Measurements from ENCODE around the gene SDHB. TPM values are rescaled to one million over a fixed set of nuclear protein-coding genes. Genes with fewer than 3 reads are reported as not detected.

SDHB gene
- total RNA-seq, 1 donor from 2014 or later: 61.2 TPM

GRCh38 chr1:17089506-17089905 is 35.7 kb upstream of the SDHB start:
- Histone ChIP-seq H3K27me3 (no peaks in the 10 kb centered on the region), H3K79me2 (ENCODE audit: low read depth) (no peaks in the 10 kb centered on the region), H3F3A (ENCODE audit: low read depth) (no peaks in the 10 kb centered on the region), H2AFZ (replicated peaks) (no peak overlapping the region), H3K4me2 (no peak overlapping the region), H3K36me3 (no peaks in the 10 kb centered on the region), H3K27ac (no peak overlapping the region), H4K20me1 (ENCODE audit: low read depth) (no peaks in the 10 kb centered on the region), H3K4me1 (no peaks in the 10 kb centered on the region), H3K9ac (no peak overlapping the region), H3K9me3 (ENCODE audit: low read depth) (no peaks in the 10 kb centered on the region), H3K4me3 (no peak overlapping the region)
- no peak overlapping the region for H3K27ac Mint-ChIP-seq
- H3K4me1 Mint-ChIP-seq: peaks cover 11% of the 10 kb centered on the region
- no peaks in the 10 kb centered on the region for H3K9me3 Mint-ChIP-seq
- H3K36me3 Mint-ChIP-seq: no peaks in the 10 kb centered on the region
- TF ChIP-seq CTCF (IDR thresholded peaks at IDR 0.05) (no peak), EZH2 (IDR thresholded peaks at IDR 0.05) (no peak), EZH2phosphoT487 (IDR thresholded peaks at IDR 0.05) (no peak)
- DNase-seq (ENCODE audit: low spot score): no peak
- H3K4me3 Mint-ChIP-seq: no peak overlapping the region
- peaks cover 17% of the 10 kb centered on the region for H3K27me3 Mint-ChIP-seq (ENCODE audit: insufficient read depth, low read depth)

GRCh38 chr1:17086751-17087150 is 32.9 kb upstream of the SDHB start:
- no peak overlapping the region for H3K27ac ChIP-seq

GRCh38 chr1:17084787-17085186 is 31.0 kb upstream of the SDHB start:
- no peaks in the 10 kb centered on the region for H3K36me3 Mint-ChIP-seq
- H3K4me3 Mint-ChIP-seq: no peak overlapping the region
- no peaks in the 10 kb centered on the region for H3F3A ChIP-seq (ENCODE audit: low read depth)
- H3K27ac Mint-ChIP-seq: no peak overlapping the region
- H3K4me3 ChIP-seq: no peak overlapping the region
- no peaks in the 10 kb centered on the region for H3K9me3 ChIP-seq (ENCODE audit: low read depth)
- no peaks in the 10 kb centered on the region for H3K9me3 Mint-ChIP-seq
- no peak overlapping the region for H2AFZ ChIP-seq (replicated peaks)
- H3K79me2 ChIP-seq (ENCODE audit: low read depth): no peaks in the 10 kb centered on the region
- no peak for TF ChIP-seq EZH2 (IDR thresholded peaks at IDR 0.05)
- TF ChIP-seq CTCF (IDR thresholded peaks at IDR 0.05): no peak
- TF ChIP-seq EZH2phosphoT487 (IDR thresholded peaks at IDR 0.05): no peak
- no peak overlapping the region for H3K9ac ChIP-seq
- H4K20me1 ChIP-seq (ENCODE audit: low read depth): no peaks in the 10 kb centered on the region
- H3K27ac ChIP-seq: no peak overlapping the region
- H3K36me3 ChIP-seq: no peaks in the 10 kb centered on the region
- peaks cover 8% of the 10 kb centered on the region for H3K4me1 Mint-ChIP-seq
- DNase-seq (ENCODE audit: low spot score): no peak
- H3K4me2 ChIP-seq: no peak overlapping the region
- no peaks in the 10 kb centered on the region for H3K27me3 ChIP-seq
- peaks cover 5% of the 10 kb centered on the region for H3K27me3 Mint-ChIP-seq (ENCODE audit: insufficient read depth, low read depth)
- no peaks in the 10 kb centered on the region for H3K4me1 ChIP-seq

More at GRCh38 chr1:17086751-17087150, 32.9 kb upstream of the SDHB start:
- Histone ChIP-seq H3K9me3 (ENCODE audit: low read depth) (no peaks in the 10 kb centered on the region), H3K4me1 (no peaks in the 10 kb centered on the region), H3K36me3 (no peaks in the 10 kb centered on the region), H3K79me2 (ENCODE audit: low read depth) (no peaks in the 10 kb centered on the region), H3K27me3 (no peaks in the 10 kb centered on the region), H2AFZ (replicated peaks) (no peak overlapping the region), H3K4me2 (no peak overlapping the region), H3K9ac (no peak overlapping the region), H3K4me3 (no peak overlapping the region), H4K20me1 (ENCODE audit: low read depth) (no peaks in the 10 kb centered on the region), H3F3A (ENCODE audit: low read depth) (no peaks in the 10 kb centered on the region)
- H3K9me3 Mint-ChIP-seq: no peaks in the 10 kb centered on the region
- no peak for DNase-seq (ENCODE audit: low spot score)
- H3K27me3 Mint-ChIP-seq (ENCODE audit: insufficient read depth, low read depth): peaks cover 12% of the 10 kb centered on the region
- H3K4me1 Mint-ChIP-seq: peaks cover 11% of the 10 kb centered on the region
- no peak overlapping the region for H3K4me3 Mint-ChIP-seq
- TF ChIP-seq EZH2 (IDR thresholded peaks at IDR 0.05): no peak
- TF ChIP-seq CTCF (IDR thresholded peaks at IDR 0.05): no peak
- no peak for TF ChIP-seq EZH2phosphoT487 (IDR thresholded peaks at IDR 0.05)
- H3K27ac Mint-ChIP-seq: no peak overlapping the region
- no peaks in the 10 kb centered on the region for H3K36me3 Mint-ChIP-seq
